Right lobe of liver (tissue), 6 donors: ENCODE results near the gene SIK3. TPM values are rescaled to one million over a fixed set of nuclear protein-coding genes. Genes with fewer than 3 reads are reported as not detected.

ENCODE experiments used
- ATAC-seq, 4 donors: fragments of 200-7000 bp; cut with Tn5 transposase; one replicate each; pipeline ENCODE4 v1.9.1; 2020; ENCODE audit warnings: mild to moderate bottlenecking in 4 of 4, moderate library complexity in 4 of 4
- DNase-seq, 3 donors: peaks; one replicate each; pipeline ENCODE4 v3.0.0-alpha.2; 2020
- H3K27ac ChIP-seq, 3 donors: fragments of 200-600 bp; one replicate each; pipeline ENCODE4 v1.8.0; 2022
- H3K27me3 ChIP-seq, 2 donors: fragments of 200-600 bp; one replicate each; pipeline ENCODE4 v1.8.0; 2022
- H3K36me3 ChIP-seq, 4 donors: fragments of 200-600 bp; sonication (generic) in 1 of 4; one replicate each; pipeline versions ENCODE4 v1.5.1 to v1.8.0; 2017 to 2022; ENCODE audit warnings: control low read depth in 1 of 4
- H3K4me1 ChIP-seq, 4 donors: fragments of 200-600 bp; sonication (generic) in 1 of 4; one replicate each; pipeline versions ENCODE4 v1.5.1 to v1.8.0; 2017 to 2022; ENCODE audit warnings: control low read depth in 1 of 4
- H3K4me3 ChIP-seq, 3 donors: fragments of 200-600 bp; one replicate each; pipeline ENCODE4 v1.8.0; 2022
- H3K9me3 ChIP-seq, 4 donors: fragments of 200-600 bp; sonication (generic) in 1 of 4; one replicate each; pipeline versions ENCODE4 v1.5.1 to v1.8.0; 2017 to 2022; ENCODE audit warnings: control low read depth in 1 of 4
- POLR2A ChIP-seq: fragments of 450-650 bp; IDR thresholded peaks from one replicate; pipeline ENCODE4 v1.6.1; 2017; ENCODE audit warnings: antibody characterized with exemption, mild to moderate bottlenecking
- WGBS: methylation state at CpG from one replicate; pipeline ENCODE4 v1.1.6; 2018; ENCODE audit warnings: low coverage, low lambda C conversion rate; ENCODE audit not compliant: insufficient coverage; ENCODE audit errors: missing lambda C conversion rate; 5-methylcytosine and 5-hydroxymethylcytosine counted together
- intact Hi-C, 2 donors: fragments of 100-400 bp; cut with DNase I; formaldehyde crosslinking; loops; one replicate each; pipeline versions ENCODE4 v1.11.2 to v1.14.1; 2022
- total RNA-seq, 6 experiments: library from RNA; depleted of rRNA in 2 of 6; stranded (reverse); fragments of >200 nt in 2 of 6; fragmentation: NEBNext Ultra II Directional in 3 of 6; extraction: Animal tissue kit (Norgen Biotek cat#: 25700) in 3 of 6; gene quantifications; one replicate each; pipeline versions ENCODE4 v1.1.0 to v1.2.4, GENCODE V29; 2016 to 2023
- TF ChIP-seq, protein P1 (sequence below), 4 donors: fragments of 200-600 bp in 3 of 4; fragments of 450-650 bp in 1 of 4; IDR thresholded peaks; one replicate each; pipeline versions ENCODE4 v1.5.1 to v1.8.0; 2016 to 2022; ENCODE audit warnings: antibody characterized with exemption in 4 of 4, mild to moderate bottlenecking in 2 of 4
- donor health status: DM: no; HTN: yes; CAD: no.
- donor health status: DM: no; HTN: no; CAD: no.
- donor health status: DM: no; HTN: no; CAD: no.
- donor health status: DM: no; HTN: yes; CAD: no.
- donor health status: DM: no; HTN: yes; CAD: no.

SIK3 gene
- total RNA-seq, 6 experiments from 2014 or later: 22.0 to 35.4 (median 26.8) TPM

DNA sequence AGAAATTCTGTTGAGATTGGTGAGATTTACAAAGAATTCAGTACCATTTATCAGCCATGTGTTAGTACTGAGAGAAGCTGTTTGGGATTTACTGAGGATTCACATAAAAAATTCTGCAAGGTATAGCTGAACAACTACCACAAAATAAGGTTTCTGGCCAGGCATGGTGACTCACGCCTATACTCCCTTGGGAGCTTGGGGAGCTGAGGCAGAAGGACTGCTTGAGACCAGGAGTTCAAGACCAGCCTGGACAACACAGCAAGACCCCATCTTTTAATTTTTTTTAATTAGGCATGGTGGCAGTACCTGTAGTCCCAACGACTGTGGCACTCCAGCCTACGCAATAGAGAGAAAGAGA lies 86.7 kb downstream of the SIK3 start:
- Histone ChIP-seq H3K4me3 (no peak overlapping the region), H3K4me1 (peaks cover 0 to 4% (median 0%) of the 10 kb centered on the region in 4 donors), H3K27ac (no peak overlapping the region), H3K27me3 (no peaks in the 10 kb centered on the region), H3K9me3 (no peaks in the 10 kb centered on the region), H3K36me3 (no peaks in the 10 kb centered on the region)
- intact Hi-C loops: no loop called here
- WGBS: 96% methylated on average over 3 of the region's 3 CpGs
- no peak for DNase-seq
- ATAC-seq: no peak
- TF ChIP-seq POLR2A: no peak
- TF ChIP-seq, protein P1, sequence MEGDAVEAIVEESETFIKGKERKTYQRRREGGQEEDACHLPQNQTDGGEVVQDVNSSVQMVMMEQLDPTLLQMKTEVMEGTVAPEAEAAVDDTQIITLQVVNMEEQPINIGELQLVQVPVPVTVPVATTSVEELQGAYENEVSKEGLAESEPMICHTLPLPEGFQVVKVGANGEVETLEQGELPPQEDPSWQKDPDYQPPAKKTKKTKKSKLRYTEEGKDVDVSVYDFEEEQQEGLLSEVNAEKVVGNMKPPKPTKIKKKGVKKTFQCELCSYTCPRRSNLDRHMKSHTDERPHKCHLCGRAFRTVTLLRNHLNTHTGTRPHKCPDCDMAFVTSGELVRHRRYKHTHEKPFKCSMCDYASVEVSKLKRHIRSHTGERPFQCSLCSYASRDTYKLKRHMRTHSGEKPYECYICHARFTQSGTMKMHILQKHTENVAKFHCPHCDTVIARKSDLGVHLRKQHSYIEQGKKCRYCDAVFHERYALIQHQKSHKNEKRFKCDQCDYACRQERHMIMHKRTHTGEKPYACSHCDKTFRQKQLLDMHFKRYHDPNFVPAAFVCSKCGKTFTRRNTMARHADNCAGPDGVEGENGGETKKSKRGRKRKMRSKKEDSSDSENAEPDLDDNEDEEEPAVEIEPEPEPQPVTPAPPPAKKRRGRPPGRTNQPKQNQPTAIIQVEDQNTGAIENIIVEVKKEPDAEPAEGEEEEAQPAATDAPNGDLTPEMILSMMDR (IDR thresholded peaks at IDR 0.05): no peak

DNA sequence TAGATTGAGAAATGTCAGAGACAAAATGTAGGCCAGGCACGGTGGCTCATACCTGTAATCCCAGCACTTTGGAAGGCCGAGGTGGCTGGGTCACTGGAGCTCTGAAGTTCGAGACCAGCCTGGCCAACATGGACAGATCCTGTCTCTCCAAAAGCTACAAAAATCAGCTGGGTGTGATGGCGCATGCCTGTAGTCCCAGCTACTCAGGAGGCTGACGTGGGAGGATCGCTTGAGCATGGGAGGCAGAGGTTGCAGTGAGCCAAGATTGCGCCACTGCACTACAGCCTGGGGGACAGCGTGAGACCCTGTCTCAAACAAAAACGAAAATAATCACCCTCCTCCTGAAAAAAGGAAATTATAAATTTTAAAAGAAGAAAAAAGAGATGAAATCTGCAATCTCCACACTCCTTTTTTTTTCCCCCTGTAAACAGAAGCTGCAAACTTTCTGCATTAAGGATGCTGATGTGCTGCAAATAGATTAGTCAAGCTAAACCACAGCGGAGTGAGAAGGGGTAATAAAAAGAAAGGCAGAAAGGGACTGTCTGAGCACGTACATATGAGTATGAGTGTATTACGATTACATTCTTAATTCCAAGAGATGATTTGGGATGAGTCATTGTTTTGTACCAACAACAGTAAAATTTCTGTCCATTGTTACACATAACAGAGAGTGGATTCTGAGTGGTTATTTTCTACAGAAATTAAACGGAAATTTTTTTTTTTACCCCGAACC lies 87.3 kb downstream of the SIK3 start:
- Histone ChIP-seq H3K9me3 (no peaks in the 10 kb centered on the region), H3K4me3 (no peak overlapping the region), H3K27ac (no peak overlapping the region), H3K27me3 (no peaks in the 10 kb centered on the region), H3K4me1 (peaks cover 0 to 5% (median 0%) of the 10 kb centered on the region in 4 donors), H3K36me3 (no peaks in the 10 kb centered on the region)
- ATAC-seq: no peak
- intact Hi-C loops: no loop called here
- TF ChIP-seq POLR2A: no peak
- TF ChIP-seq, protein P1 (IDR thresholded peaks at IDR 0.05): no peak
- no peak for DNase-seq
- 74% methylated on average over 8 of the region's 14 CpGs for WGBS

DNA sequence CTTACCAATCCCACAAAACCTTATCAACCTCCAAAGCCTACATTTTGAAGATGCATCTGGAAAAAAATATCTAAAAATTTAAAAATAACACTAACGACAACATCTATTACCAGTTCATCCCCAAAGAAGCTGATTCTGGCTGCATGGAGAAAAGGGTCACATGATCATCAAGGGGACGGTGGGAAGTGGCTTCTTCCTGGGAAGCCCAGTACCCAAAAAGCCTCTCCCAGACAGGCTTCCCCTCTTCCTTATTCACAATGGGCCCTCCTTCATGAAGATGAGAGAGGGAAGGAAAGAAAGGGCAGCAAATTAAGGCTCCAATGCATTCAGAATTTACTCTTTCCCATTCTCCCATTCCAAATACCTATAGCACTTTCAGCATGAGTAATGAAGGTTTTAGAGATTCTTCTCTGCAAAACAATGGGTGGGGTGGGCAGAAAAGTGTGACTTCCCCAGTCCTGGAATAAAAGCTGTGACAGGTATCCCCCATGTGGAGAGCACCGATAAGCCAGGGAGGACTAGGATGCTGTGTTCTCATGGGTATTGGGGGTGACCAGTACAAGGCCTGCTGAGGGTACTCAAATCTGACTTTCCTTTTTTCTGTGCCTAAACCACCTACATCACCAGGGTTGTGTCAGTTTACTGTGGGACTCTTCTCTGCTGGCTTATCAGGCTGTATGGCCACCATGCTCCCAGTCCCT lies 88.2 kb downstream of the SIK3 start:
- H3K36me3 ChIP-seq: no peaks in the 10 kb centered on the region
- no peak overlapping the region for H3K27ac ChIP-seq
- WGBS: 29% methylated on average over 3 of the region's 3 CpGs
- H3K27me3 ChIP-seq: no peaks in the 10 kb centered on the region
- intact Hi-C loops: no loop called here
- TF ChIP-seq, protein P1 (IDR thresholded peaks at IDR 0.05): no peak
- no peak for TF ChIP-seq POLR2A
- no peak overlapping the region for H3K4me3 ChIP-seq
- H3K9me3 ChIP-seq: no peaks in the 10 kb centered on the region
- DNase-seq: no peak
- ATAC-seq: no peak
- peaks cover 0 to 5% (median 0%) of the 10 kb centered on the region in 4 donors for H3K4me1 ChIP-seq

DNA sequence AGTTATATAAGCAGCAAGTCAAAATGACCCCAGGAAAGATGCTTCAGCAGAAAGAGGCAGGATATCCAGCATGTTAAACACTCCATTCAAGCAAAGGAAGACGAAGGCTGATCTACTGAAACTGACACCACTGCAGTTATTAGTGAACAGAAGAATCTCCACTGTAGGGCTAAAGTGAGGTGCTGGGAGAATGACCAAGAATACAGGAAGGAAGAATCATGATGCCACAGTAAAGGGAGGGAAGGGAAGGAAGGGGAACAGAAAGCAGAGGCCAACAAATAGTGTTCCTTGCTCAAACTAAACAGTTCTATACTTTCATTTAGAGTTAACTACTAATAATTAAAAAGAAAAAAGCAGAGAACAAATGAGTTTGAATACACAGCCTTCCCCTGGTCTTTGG lies 92.5 kb downstream of the SIK3 start:
- ATAC-seq (peak; percentile 40 to 64 (median 45)), DNase-seq (no peak)
- H3K9me3 ChIP-seq: no peaks in the 10 kb centered on the region
- no peaks in the 10 kb centered on the region for H3K27me3 ChIP-seq
- 50% methylated on average over 1 of the region's 1 CpG for WGBS
- no peaks in the 10 kb centered on the region for H3K36me3 ChIP-seq
- H3K4me3 ChIP-seq: no peak overlapping the region
- TF ChIP-seq, protein P1 (IDR thresholded peaks at IDR 0.05): no peak
- TF ChIP-seq POLR2A: no peak
- H3K27ac ChIP-seq: no peak overlapping the region
- intact Hi-C loops: no loop called here
- H3K4me1 ChIP-seq: peaks cover 0 to 5% (median 0%) of the 10 kb centered on the region in 4 donors
